ENCODE data around the gene RAB11FIP5.
"Not testable (repeated sequence)": the region's sequence is repeated elsewhere in the genome, so short reads cannot be mapped to it uniquely, and the experiment has no call there.

The RAB11FIP5 gene

GRCh38 chr2:73134471-73134870 is 21.7 kb upstream of the RAB11FIP5 start:
- DNase-seq (ENCODE audit: low read depth) = no peak
- TF ChIP-seq CTCF (conservative IDR thresholded peaks at IDR 0.05; ENCODE audit: low read depth, low read length) = no peak
- H3K4me3 ChIP-seq (ENCODE audit: low read depth, low read length) = no peak overlapping the region

- H3K4me3 ChIP-seq (ENCODE audit: low read depth, low read length) = no peak overlapping the region
- DNase-seq (ENCODE audit: low read depth) = no peak
- no peak for TF ChIP-seq CTCF (conservative IDR thresholded peaks at IDR 0.05; ENCODE audit: low read depth, low read length)
These were observed 20.9 kb upstream of the RAB11FIP5 start for GRCh38 chr2:73133566-73134197.

- DNase-seq (ENCODE audit: low read depth) = no peak
- TF ChIP-seq CTCF (conservative IDR thresholded peaks at IDR 0.05; ENCODE audit: low read depth, low read length) = no peak
- H3K4me3 ChIP-seq (ENCODE audit: low read depth, low read length) = no peak overlapping the region
These were observed 19.1 kb upstream of the RAB11FIP5 start for GRCh38 chr2:73131807-73132206.

- no peak overlapping the region for H3K4me3 ChIP-seq (ENCODE audit: low read depth, low read length)
- DNase-seq (ENCODE audit: low read depth) = no peak
- TF ChIP-seq CTCF (conservative IDR thresholded peaks at IDR 0.05; ENCODE audit: low read depth, low read length) = no peak
These were observed 18.0 kb upstream of the RAB11FIP5 start for GRCh38 chr2:73130790-73131189.

GRCh38 chr2:73128841-73129535 is 16.2 kb upstream of the RAB11FIP5 start:
- no peak for DNase-seq (ENCODE audit: low read depth)
- no peak overlapping the region for H3K4me3 ChIP-seq (ENCODE audit: low read depth, low read length)
- no peak for TF ChIP-seq CTCF (conservative IDR thresholded peaks at IDR 0.05; ENCODE audit: low read depth, low read length)

GRCh38 chr2:73122536-73122935 is 9.8 kb upstream of the RAB11FIP5 start:
- no peak overlapping the region for H3K4me3 ChIP-seq (ENCODE audit: low read depth, low read length)
- DNase-seq (ENCODE audit: low read depth) = no peak
- no peak for TF ChIP-seq CTCF (conservative IDR thresholded peaks at IDR 0.05; ENCODE audit: low read depth, low read length)

- not testable (repeated sequence) for H3K4me3 ChIP-seq (ENCODE audit: low read depth, low read length); DNase-seq (ENCODE audit: low read depth)
These were observed 7.0 kb upstream of the RAB11FIP5 start for GRCh38 chr2:73119611-73120239.

Data from choroid plexus epithelial cell (primary cell).